PFSK-1 (cell line): ENCODE measurements around the gene MAP4K5.

Experiments used
- POLR2AphosphoS5 ChIP-seq: IDR thresholded peaks from 2 replicates; pipeline ENCODE4 v1.6.1; 2012; ENCODE audit warnings: low read depth, mild to moderate bottlenecking, control low read depth, low read length, moderate library complexity
- TAF1 ChIP-seq: IDR thresholded peaks from 2 replicates; pipeline ENCODE4 v1.6.1; 2012; ENCODE audit warnings: low read length, control low read depth, borderline replicate concordance; ENCODE audit not compliant: insufficient read depth

GRCh38 chr14:50383618-50384225 lies 148.6 kb downstream of the MAP4K5 start:
- no peak for TF ChIP-seq POLR2AphosphoS5
- TF ChIP-seq TAF1: no peak
